GM13976 (cell line): ENCODE results near the gene RNASET2.

ENCODE experiments used
- DNase-seq: peaks from one replicate; pipeline ENCODE4 v3.0.0; 2012; ENCODE audit warnings: low spot score
- in situ Hi-C: fragments of 300-500 bp; cut with MboI; formaldehyde crosslinking; loops from one replicate; pipeline ENCODE4 v1.12.0; 2022; ENCODE audit warnings: low sequenced_read_pairs, mixed read lengths, inconsistent platforms; ENCODE audit not compliant: unreplicated experiment
- TF ChIP-seq, protein P1 (sequence below): IDR thresholded peaks from 2 replicates; pipeline ENCODE4 v1.5.1; 2012; ENCODE audit warnings: borderline replicate concordance, mild to moderate bottlenecking; ENCODE audit not compliant: insufficient read depth; ENCODE audit errors: extremely low read depth, missing control alignments, control extremely low read depth

Gene RNASET2

DNA sequence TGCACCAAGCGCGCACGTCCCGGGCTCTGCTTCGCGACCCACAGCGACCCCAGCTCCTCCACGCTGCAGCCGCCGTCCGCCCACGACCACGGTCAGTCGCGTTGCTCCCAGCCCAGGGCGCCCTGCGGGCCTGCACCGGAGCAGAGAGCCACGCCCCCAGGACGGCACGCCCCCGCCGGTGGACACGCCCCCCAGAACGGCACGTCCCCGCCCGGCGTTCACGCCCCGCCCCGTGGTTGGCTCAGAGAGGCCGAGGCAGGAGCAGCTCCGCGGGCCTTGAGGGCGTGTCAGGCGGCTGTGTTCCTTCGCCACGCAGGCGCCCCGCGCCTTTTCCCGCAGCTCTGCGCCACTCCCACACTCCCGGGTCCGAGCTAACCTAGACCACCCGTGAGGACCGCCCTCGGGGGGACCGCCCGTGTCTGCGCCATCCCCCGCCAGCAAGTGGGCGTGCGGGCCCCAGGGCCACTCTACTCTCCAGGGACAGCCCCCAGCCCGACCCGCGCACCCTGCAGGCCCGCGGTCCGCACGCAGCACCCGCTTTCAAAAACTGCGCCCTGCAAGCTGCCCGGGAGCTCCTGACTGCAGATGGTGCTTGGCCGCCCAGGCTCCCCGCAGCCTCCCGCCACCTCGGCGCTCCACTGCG, at the start of gene RNASET2:
Gene RNASET2 (minus strand): TSS at position 107 of the 643 bp plus-strand sequence. CDS start 368 bp downstream, outside the sequence.
- in situ Hi-C loops: no loop called here
- DNase-seq: peak; percentile 94
- TF ChIP-seq, protein P1, sequence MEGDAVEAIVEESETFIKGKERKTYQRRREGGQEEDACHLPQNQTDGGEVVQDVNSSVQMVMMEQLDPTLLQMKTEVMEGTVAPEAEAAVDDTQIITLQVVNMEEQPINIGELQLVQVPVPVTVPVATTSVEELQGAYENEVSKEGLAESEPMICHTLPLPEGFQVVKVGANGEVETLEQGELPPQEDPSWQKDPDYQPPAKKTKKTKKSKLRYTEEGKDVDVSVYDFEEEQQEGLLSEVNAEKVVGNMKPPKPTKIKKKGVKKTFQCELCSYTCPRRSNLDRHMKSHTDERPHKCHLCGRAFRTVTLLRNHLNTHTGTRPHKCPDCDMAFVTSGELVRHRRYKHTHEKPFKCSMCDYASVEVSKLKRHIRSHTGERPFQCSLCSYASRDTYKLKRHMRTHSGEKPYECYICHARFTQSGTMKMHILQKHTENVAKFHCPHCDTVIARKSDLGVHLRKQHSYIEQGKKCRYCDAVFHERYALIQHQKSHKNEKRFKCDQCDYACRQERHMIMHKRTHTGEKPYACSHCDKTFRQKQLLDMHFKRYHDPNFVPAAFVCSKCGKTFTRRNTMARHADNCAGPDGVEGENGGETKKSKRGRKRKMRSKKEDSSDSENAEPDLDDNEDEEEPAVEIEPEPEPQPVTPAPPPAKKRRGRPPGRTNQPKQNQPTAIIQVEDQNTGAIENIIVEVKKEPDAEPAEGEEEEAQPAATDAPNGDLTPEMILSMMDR: no peak

GRCh38 chr6:167005350-167006159, 49.2 kb upstream of the RNASET2 start:
- TF ChIP-seq, protein P1: no peak
- DNase-seq: no peak
- in situ Hi-C loops: loop anchor here (10.0 kb wide), 1 partner anchor 129 kb away; no protein-coding TSS in a partner anchor

- DNase-seq: no peak
- TF ChIP-seq, protein P1: no peak
- in situ Hi-C loops: loop anchor here (10.0 kb wide), 1 partner anchor 134 kb away; no protein-coding TSS in a partner anchor
Measured at GRCh38 chr6:167000759-167001158, 44.4 kb upstream of the RNASET2 start.

DNA sequence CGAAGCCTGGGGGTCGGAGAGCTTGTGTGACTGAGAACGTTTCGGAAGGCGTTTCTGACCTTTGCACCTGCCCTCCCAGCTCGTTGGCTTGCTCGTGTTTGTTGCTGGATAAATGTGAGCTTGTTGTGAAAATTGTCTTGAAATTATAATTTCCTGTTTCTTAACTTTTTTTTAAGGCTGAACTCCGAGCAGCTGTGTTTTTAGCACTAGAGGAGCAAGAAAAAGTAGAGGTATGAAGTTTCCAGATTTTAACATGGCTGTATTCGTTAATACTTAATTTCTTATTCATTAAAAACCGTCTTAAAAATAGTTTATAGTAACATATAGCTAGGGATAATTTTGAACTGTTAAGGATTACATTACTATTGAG, 43.5 kb upstream of the RNASET2 start:
- TF ChIP-seq, protein P1: no peak
- DNase-seq: no peak
- in situ Hi-C loops: loop anchor here (10.0 kb wide), 1 partner anchor 135 kb away; no protein-coding TSS in a partner anchor

- peak; percentile 99 for DNase-seq
- TF ChIP-seq, protein P1: peak; percentile 5
- in situ Hi-C loops: no loop called here
Measured at GRCh38 chr6:166999145-166999883, 43.0 kb upstream of the RNASET2 start, which contains the start of gene CEP43. CEP43 (plus strand) TSS chr6:166999397; CDS start chr6:166999413, 16 bp downstream.
